Pons (tissue), 1 donor: Measurements from ENCODE around the gene BBS1.
"Not testable (repeated sequence)": the region's sequence is repeated elsewhere in the genome, so short reads cannot be mapped to it uniquely, and the experiment has no call there.

ENCODE experiments used
- DNase-seq: peaks from one replicate; pipeline ENCODE4 v3.0.0-alpha.2; 2016; ENCODE audit warnings: low spot score

The BBS1 gene

DNA sequence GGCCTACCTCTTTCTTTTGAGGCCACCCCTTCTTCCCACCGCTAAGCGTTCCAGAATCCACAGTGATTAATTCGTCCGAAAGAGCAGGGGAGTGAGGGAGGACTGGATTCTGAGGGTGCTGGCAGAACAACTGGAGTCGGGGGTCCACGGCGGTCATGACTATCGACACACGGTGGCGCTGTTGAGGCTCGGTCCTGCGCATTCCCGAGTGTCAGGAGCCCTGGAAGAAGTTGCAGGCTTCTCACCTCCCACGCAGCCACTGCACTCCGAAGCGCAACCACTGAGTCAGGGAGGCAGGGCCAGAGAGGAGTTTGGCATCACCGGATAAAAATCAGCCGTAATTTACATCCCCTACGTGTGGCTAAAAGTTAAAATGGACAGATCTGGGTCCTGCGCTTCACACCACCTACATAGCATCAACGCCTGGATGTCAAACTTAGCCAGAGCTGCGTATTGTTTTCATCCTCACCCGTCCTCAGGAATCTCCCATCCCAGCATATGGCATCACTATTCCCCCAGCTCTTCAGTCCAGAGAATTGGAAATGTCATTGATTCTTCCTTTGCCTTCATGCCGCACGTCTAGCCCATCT is 68.7 kb downstream of the BBS1 start:
- peak; percentile 34 for DNase-seq

- no peak for DNase-seq
Observed at GRCh38 chr11:66580803-66581202, 70.4 kb downstream of the BBS1 start.

DNA sequence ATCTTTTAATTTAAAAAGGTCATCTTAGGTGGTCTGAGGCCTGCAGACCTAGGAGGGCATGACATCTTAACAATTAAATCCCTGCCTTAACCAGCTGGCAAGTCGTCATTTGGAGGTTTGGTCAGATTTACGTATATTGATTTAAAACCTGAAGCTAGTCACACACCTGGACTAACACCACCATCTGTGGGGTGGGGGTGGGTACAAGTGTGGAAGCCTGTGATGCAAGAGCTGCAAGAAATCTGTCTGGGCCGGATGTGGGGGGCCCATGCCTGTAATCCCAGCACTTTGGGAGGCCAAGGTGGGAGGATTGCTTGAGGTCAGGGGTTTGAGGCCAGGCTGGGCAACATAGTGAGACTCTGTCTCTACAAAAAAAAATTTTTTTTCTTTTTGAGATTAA is 70.8 kb downstream of the BBS1 start:
- DNase-seq: no peak

DNA sequence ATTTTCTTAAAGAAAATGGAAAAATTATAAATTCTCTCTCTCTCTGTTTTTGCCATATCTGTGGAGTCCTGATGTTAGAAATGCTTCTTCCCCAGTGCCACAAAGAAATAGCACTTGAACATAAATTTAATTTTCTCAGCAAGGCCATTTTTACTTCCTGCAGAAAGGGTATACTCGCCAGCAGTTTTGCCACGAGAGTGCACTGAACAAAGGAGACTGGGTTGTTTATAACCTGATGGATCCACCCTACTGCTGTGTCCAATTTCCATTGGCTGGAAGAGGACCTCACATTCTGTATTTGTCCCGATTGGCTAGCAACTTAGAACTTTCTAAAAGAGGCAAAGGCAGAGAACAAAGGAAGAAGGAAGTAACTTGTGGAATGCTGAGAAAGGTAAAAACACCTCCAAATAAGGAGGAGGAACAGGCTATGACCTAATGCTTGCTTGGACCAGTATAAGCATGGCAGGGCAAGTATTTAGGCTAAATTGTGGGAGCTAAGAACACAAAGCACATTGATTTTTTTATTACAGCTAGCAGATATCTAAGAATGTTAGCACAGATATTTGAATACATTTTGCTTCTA is 72.2 kb downstream of the BBS1 start:
- not testable (repeated sequence) for DNase-seq
